GM15510 (cell line): Measurements from ENCODE around the gene MAGEC1.

Experiments used
- POLR2A ChIP-seq: IDR thresholded peaks from 3 replicates; pipeline ENCODE4 v1.6.1; 2011; ENCODE audit warnings: borderline replicate concordance; ENCODE audit not compliant: insufficient read length; ENCODE audit errors: extremely low read depth

Gene MAGEC1

GRCh38 chrX:141903400-141904155, at the start of gene MAGEC1:
MAGEC1 (plus strand) TSS chrX:141903894; CDS start chrX:141905073, 1,179 bp downstream.
- TF ChIP-seq POLR2A: no peak

DNA sequence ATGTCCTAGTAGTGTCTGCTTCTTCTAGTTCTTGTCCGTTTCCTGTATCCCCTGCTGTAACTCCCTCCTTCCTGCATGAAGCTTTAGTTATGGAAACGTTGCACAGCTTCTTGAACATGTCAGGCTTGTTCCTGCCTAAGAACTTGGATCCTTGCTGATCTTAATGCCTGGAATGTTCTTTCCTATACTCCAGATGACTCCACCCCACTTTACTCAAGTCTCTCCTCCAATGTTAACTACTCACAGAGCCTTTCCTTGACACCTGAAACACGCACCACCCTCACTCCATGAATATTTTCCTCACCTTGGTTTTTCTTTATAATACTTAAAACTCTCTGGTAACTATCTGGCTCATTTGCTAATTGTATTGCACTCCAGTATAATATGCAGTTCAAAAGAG, 46.2 kb upstream of the MAGEC1 start:
- no peak for TF ChIP-seq POLR2A

DNA sequence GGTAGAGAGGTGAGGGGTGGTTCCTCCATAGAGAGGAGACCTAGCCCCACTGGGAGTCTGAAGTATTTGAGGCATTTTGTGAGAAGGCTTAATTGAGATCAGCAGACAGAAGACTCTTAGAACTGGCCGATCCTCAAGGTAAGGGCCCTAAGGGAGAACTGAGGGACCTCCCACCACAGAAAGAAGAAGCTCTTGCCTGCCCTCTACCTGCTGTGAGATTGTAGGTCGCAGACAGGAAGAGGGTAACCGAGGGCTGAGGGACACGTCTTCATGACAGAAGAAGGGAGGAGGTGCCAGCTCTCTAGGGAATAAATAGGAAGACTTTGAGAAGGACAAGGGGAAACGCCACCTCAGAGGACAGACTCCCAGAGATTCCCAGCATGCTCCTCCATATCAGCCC, 24.1 kb upstream of the MAGEC1 start:
- TF ChIP-seq POLR2A: no peak

GRCh38 chrX:141894733-141895132, 9.0 kb upstream of the MAGEC1 start:
- TF ChIP-seq POLR2A: no peak

GRCh38 chrX:141897690-141898089, 6.0 kb upstream of the MAGEC1 start:
- TF ChIP-seq POLR2A: no peak

DNA sequence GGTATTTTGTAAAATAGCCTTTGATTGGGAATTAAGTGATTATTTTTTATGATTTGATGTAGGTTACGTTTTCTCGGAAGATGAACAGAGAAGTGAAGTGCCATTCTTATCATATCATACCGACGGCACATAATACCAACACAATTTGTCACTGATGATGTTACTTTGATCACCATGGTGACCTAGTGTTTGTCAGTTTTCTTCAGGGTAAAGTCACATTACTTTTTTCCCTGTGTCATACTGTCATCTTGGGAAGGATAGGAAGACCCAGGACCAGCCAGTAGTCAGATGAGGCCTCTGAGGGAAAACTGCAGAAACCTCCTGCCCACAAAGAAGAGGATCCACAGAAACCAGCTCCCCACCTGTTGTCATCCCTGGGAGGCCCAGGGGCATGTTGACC, 1.3 kb upstream of the MAGEC1 start:
- no peak for TF ChIP-seq POLR2A

DNA sequence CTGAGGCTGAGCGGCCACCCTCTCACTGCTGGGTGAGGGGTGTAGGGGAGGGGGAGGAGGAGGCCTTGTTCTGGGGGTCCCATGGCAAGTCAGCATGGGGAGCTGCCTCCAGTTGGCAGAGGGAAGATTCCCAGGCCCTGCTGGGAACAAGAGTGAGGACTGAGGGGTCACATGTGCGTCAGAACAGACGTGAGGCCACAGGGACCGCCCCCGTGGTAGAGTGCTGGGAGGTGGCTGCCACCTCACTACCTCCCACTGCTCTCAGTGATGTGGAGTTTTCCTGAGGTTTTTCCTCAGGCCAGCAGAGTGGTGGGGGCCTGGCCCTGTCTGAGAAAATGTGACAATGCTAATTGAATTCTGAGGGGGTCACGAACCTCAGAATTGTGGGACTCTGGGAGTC, 568 bp downstream of the MAGEC1 start:
- TF ChIP-seq POLR2A: no peak

- no peak for TF ChIP-seq POLR2A
Measured at GRCh38 chrX:141917801-141918200, 14.1 kb downstream of the MAGEC1 start.

DNA sequence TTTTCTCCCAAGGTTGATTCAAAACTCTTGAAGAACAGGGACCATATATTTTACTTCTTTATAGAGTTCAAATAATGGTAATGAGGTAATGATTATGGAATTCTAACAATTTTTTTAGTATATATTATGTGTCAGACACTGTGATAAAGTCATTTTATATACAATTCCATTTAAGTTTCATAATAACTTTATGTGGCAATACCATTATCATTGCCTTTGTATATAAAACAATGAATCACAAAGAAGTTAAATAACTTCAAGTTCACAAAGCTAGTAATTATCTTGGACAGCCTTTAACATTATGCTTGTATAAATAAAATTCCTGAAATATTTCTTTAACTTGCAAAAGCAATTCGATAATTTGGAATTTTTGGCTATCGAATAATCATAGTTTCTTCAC, 20.6 kb downstream of the MAGEC1 start:
- TF ChIP-seq POLR2A: no peak

DNA sequence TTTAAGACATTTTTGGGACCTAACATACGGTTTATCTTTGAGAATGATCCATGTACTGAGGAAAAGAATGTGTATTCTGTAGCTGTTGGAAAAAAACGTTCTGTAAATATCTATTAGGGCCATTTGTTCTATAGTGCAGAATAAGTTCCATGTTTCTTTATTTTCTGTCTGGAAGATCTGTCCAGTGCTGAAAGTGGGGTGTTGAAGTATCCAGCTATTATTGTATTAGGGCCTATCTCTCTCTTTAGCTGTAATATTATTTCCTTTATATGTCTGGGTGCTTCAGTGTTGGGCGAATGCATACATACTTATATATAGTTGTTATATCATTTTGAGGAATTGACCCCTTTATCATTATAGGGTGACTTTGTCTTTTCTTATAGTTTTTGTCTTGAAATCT, 24.7 kb downstream of the MAGEC1 start:
- no peak for TF ChIP-seq POLR2A

GRCh38 chrX:141934059-141934641, 30.5 kb downstream of the MAGEC1 start:
- no peak for TF ChIP-seq POLR2A

- TF ChIP-seq POLR2A: no peak
Measured at GRCh38 chrX:141935645-141936044, 32.0 kb downstream of the MAGEC1 start.

DNA sequence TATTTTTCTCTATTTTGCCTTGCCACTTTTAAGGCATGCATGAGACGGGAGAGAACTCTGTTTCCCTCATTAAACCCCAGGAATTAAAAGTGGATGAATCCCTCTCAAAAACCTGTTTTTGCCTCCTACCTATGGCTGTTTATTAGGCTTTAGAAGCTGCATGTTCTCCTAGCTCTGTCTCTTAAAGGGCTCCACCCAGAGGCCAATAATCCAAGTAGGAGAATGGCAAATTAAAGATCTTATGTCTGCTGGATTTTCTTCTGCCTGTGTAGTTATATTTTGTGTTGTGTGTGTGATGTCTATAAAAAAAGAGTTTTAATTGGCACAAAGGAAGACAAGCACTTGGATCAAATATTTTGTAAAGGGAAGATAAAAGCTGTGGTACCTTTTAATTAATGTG, 32.4 kb downstream of the MAGEC1 start:
- no peak for TF ChIP-seq POLR2A

GRCh38 chrX:141941234-141941633, 37.5 kb downstream of the MAGEC1 start:
- no peak for TF ChIP-seq POLR2A

- TF ChIP-seq POLR2A: no peak
Measured at GRCh38 chrX:141945426-141945825, 41.7 kb downstream of the MAGEC1 start.

- TF ChIP-seq POLR2A: no peak
Measured at GRCh38 chrX:141947350-141947749, 43.7 kb downstream of the MAGEC1 start.

DNA sequence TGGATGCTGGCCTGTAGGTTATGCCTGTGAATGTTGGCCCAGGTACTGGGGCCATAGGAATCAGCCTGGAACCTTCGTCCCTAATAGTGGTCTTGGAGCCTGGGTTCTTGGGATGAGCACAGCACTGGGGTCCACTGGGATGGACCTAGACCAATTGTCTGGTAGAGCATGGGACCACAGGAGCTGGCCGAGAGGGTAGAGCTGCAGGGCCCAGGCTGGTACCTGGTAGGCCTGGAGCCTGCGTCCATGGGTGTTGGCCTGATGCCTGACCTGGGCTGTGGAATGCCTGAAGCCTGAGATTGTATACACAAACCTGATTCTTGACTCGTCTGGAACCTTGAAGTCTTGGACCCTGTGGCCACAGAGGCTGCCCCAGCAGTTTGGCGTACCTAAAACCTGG, 48.9 kb downstream of the MAGEC1 start:
- TF ChIP-seq POLR2A: no peak

GRCh38 chrX:141958675-141959074, 55.0 kb downstream of the MAGEC1 start:
- TF ChIP-seq POLR2A: no peak
